ENCODE results near the gene RPP25L. TPM values are rescaled to one million over a fixed set of nuclear protein-coding genes. Genes with fewer than 3 reads are reported as not detected.

RPP25L gene
- total RNA-seq, 4 donors from 2014 or later: 16.6 to 29.4 (median 21.2) TPM

- Histone ChIP-seq H3K27ac (peak overlapping the region; percentile 17 to 95 (median 86)), H3K27me3 (no peaks in the 10 kb centered on the region), H3K36me3 (peaks cover 0 to 32% of the 10 kb centered on the region in 2 donors), H3K4me1 (peaks cover 0 to 53% (median 46%) of the 10 kb centered on the region in 3 donors), H3K4me3 (no peak overlapping the region), H3K9me3 (no peaks in the 10 kb centered on the region)
- ATAC-seq: no peak
- 87 to 88% methylated on average over 3 to 5 of the region's 5 CpGs for WGBS, 2 donors (ENCODE audit: low coverage in 1 of 2)
- TF ChIP-seq POLR2A (IDR thresholded peaks at IDR 0.05) (no peak), POLR2AphosphoS5 (IDR thresholded peaks at IDR 0.05) (no peak), EP300 (IDR thresholded peaks at IDR 0.05) (no peak), CTCF (IDR thresholded peaks at IDR 0.05) (no peak)
Measured at GRCh38 chr9:34655394-34655793, 43.5 kb upstream of the RPP25L start.

GRCh38 chr9:34654323-34655051 lies 42.6 kb upstream of the RPP25L start:
- Histone ChIP-seq H3K4me1 (peaks cover 0 to 53% (median 46%) of the 10 kb centered on the region in 3 donors), H3K9me3 (no peaks in the 10 kb centered on the region), H3K36me3 (peaks cover 0 to 30% of the 10 kb centered on the region in 2 donors), H3K27me3 (no peaks in the 10 kb centered on the region), H3K4me3 (peak overlapping the region in 1 of 2 donors; percentile 53), H3K27ac (peak overlapping the region; percentile 19 to 95 (median 86))
- no peak for TF ChIP-seq EP300 (IDR thresholded peaks at IDR 0.05)
- peak; percentile 90 for TF ChIP-seq POLR2AphosphoS5 (IDR thresholded peaks at IDR 0.05)
- no peak for TF ChIP-seq CTCF (IDR thresholded peaks at IDR 0.05)
- TF ChIP-seq POLR2A (IDR thresholded peaks at IDR 0.05): no peak
- 0 to 6% methylated on average over 2 to 3 of the region's 11 CpGs for WGBS, 2 donors (ENCODE audit: low coverage in 1 of 2)
- peak; percentile 68 for ATAC-seq

- TF ChIP-seq POLR2AphosphoS5 (IDR thresholded peaks at IDR 0.05): no peak
- no peak for TF ChIP-seq EP300 (IDR thresholded peaks at IDR 0.05)
- no peak for TF ChIP-seq CTCF (IDR thresholded peaks at IDR 0.05)
- no peak for TF ChIP-seq POLR2A (IDR thresholded peaks at IDR 0.05)
- H3K4me1 ChIP-seq: peaks cover 0 to 61% (median 46%) of the 10 kb centered on the region in 3 donors
- peak overlapping the region in 1 of 2 donors; percentile 53 for H3K4me3 ChIP-seq
- no peaks in the 10 kb centered on the region for H3K9me3 ChIP-seq
- 13 to 29% methylated on average over 2 to 6 of the region's 11 CpGs for WGBS, 2 donors (ENCODE audit: low coverage in 1 of 2)
- ATAC-seq: no peak
- H3K36me3 ChIP-seq: peaks cover 0 to 30% of the 10 kb centered on the region in 2 donors
- H3K27me3 ChIP-seq: no peaks in the 10 kb centered on the region
- H3K27ac ChIP-seq: peak overlapping the region; percentile 19 to 95 (median 86)
Measured at GRCh38 chr9:34653151-34654072, 41.5 kb upstream of the RPP25L start.

GRCh38 chr9:34652602-34653000 lies 40.7 kb upstream of the RPP25L start:
- no peak for ATAC-seq
- TF ChIP-seq POLR2A (IDR thresholded peaks at IDR 0.05): no peak
- no peak for TF ChIP-seq POLR2AphosphoS5 (IDR thresholded peaks at IDR 0.05)
- TF ChIP-seq EP300 (IDR thresholded peaks at IDR 0.05): no peak
- no peak for TF ChIP-seq CTCF (IDR thresholded peaks at IDR 0.05)
- Histone ChIP-seq H3K36me3 (peaks cover 0 to 31% of the 10 kb centered on the region in 2 donors), H3K4me3 (peak overlapping the region; percentile 23 to 53), H3K4me1 (peaks cover 2 to 69% (median 53%) of the 10 kb centered on the region in 3 donors), H3K27ac (peak overlapping the region; percentile 19 to 95 (median 86)), H3K9me3 (no peaks in the 10 kb centered on the region), H3K27me3 (no peaks in the 10 kb centered on the region)
- WGBS, 2 donors (ENCODE audit: low coverage in 1 of 2): 3 to 6% methylated on average over 4 to 5 of the region's 5 CpGs
